ENCODE measurements around the gene SET.

DNA sequence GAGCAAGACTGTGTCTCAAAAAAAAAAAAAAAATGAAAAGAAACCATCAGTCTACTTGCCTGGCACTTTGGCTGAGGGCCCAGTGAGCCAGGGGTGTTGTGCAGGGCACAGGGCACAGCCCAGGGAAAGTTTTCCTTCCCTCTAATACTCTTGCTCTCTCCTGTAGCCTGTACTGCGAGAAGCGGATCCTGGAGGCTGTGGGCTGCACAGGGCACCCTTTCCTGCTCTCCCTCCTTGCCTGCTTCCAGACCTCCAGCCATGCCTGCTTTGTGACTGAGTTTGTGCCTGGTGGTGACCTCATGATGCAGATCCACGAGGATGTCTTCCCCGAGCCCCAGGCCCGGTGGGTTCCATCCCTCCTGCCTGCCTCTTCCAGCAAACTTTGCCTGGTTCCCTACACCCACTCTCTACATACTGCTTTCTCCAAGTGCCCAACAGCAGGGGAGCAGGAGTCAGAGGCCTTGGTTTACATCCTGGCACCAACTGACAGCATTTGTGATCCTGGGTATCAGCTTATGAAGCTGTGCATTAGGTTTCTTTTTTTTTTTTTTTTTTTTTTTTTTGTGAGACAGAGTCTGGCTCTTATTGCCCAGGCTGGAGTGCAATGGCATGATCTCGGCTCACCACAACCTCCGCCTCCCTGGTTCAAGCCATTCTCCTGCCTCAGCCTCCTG lies 27.7 kb downstream of the SET start:
- no peak for TF ChIP-seq FOXK2 (IDR thresholded peaks at IDR 0.05)
- TF ChIP-seq ZNF384 (IDR thresholded peaks at IDR 0.05) = peak; percentile 56
- TF ChIP-seq LEF1 (IDR thresholded peaks at IDR 0.05; ENCODE audit: borderline replicate concordance) = no peak
- TF ChIP-seq SUZ12 (IDR thresholded peaks at IDR 0.05) = no peak
- no peak for TF ChIP-seq SP1 (IDR thresholded peaks at IDR 0.05)
- no peak for TF ChIP-seq ELF4 (IDR thresholded peaks at IDR 0.05)
- TF ChIP-seq NFRKB (IDR thresholded peaks at IDR 0.05) = no peak
- no peak for TF ChIP-seq L3MBTL2 (conservative IDR thresholded peaks at IDR 0.05)
- TF ChIP-seq FOXM1 (IDR thresholded peaks at IDR 0.05; ENCODE audit: borderline replicate concordance) = no peak

All from HEK293T (cell line).